Measurements from ENCODE around the gene MBOAT1.

MBOAT1 gene

DNA sequence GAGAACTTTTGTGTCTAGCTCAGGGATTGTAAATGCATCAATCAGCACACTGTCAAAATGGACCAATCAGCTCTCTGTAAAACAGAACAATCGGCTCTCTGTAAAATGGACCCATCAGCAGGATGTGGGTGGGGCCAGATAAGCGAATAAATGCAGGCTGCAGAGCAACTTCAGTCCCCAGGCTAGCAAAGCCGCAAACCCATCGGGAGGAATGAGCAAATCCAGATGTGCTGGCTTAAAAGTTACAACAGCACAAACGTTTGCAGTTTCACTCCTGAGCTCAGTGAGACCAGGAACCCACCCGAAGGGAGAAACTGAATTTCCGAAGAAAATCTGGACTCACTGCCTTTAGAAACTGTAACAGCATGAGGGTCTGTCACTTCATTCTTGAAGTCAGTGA, 21.9 kb upstream of the MBOAT1 start:
- no peak for DNase-seq (ENCODE audit: low read depth in 2 of 2)

DNA sequence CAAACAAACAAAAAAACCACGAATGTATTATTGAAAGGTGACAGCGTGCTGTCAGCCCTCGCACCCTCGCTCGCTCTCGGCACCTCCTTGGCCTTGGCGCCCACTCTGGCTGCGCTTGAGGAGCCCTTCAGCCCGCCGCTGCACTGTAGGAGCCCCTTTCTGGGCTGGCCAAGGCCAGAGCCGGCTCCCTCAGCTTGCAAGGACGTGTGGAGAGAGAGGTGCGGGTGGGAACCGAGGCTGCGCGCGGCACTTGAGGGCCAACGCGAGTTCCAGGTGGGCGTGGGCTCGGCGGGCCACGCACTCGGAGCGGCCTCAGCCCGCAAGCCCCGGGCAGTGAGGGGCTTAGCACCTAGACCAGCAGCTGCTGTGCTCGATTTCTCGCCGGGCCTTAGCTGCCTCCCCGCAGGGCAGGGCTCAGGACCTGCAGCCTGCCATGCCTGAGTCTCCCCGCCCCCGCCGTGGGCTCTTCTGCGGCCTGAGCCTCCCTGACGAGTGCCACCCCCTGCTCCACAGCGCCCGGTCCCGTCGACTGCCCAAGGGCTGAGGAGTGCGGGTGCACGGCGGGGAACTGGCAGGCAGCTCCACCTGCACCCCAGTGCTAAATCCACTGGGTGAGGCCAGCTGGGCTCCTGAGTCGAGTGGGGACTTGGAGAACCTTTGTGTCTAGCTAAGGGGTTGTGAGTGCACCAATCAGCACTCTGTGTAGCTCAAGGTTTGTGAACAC, 20.9 kb upstream of the MBOAT1 start:
- DNase-seq (ENCODE audit: low read depth in 2 of 2) = no peak

DNA sequence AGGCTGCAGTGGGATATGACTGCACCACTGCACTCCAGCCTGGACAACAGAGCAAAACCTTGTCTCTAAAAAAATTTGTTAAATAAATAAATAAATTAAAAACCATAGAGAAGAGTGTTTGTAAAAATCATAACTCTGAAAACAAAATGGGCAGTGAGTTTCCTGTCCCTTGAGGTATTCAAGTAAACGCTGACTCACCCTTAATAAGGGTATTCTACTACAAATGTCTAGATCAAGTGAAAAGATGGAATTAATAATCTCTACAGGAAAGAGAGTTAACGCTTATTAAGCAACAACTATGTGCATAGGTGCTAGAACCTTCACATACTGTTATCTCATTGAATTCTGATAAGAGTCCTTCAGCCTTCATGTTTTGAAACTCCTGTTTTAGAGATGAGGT, 19.9 kb upstream of the MBOAT1 start:
- DNase-seq (ENCODE audit: low read depth in 2 of 2) = no peak

DNA sequence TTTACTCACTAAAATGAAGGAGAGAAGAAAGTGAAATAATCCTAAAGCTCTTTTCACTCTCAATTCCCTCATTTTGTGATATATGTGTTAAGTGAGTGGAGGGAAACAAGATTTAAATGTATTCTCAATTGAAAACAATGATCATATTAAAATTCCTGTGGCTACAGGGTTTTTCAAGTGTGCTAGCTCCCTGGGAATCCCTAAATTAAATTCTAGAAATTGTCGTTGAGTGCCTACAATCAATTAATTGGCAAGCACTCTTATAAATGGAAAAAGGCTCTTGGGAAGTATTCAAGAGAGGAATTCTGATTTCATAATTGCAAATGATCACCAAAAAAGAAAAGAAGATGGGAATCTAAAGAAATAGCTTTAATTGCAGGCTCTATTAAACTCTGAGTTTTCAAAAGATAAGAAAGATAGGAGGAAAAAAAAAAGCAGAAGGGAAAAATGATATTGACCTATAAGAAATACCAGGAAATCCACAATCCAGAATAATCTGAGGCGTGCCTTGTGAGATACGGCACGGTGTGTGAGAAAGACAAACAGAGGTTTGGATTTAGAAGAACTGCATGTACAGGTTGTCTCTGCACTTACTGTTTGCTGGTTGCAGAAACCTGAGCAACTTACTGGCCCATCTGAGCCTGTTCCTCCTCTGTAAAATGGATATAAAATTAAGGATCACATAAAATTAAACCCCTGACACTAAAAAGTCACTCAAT, 18.3 kb upstream of the MBOAT1 start:
- no peak for DNase-seq (ENCODE audit: low read depth in 2 of 2)

DNA sequence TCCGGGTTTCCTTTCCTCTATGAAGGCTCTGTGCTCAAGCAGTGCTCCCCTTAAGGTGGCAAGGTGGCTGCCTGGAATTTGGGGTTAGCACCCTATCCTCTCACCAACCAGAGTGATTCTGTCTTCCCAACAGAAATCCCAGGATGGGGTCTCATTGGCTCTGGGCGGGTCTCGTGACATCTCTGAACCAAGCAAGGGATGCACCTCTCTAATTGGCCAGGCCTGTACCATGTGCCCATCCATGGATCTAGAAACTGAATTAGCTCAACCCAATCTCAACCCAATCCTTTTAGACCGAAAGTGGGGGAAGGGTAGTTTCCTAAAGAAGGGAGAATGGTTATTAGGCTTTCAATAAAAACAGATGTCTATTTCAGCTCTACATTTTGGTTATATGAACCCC, 17.6 kb upstream of the MBOAT1 start:
- DNase-seq (ENCODE audit: low read depth in 2 of 2) = no peak

DNA sequence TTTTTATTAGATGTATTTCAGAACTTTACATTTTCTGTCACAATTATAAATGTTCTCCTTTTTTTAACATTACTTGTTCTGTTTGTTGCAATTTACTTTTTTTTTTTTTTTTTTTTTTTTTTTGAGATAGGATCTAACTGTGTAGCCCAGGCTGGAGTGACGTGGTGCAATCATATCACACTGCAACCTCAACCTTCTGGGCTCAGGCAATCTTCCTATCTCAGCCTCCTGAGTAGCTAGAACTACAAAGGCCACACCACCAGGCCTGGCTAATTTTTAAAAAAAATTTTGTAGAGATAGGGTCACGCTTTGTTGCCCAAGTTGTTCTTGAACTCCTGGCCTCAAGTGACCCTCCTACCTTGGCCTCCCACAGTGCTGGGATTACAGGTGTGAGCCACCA, 15.1 kb upstream of the MBOAT1 start:
- DNase-seq (ENCODE audit: low read depth in 2 of 2) = no peak

DNA sequence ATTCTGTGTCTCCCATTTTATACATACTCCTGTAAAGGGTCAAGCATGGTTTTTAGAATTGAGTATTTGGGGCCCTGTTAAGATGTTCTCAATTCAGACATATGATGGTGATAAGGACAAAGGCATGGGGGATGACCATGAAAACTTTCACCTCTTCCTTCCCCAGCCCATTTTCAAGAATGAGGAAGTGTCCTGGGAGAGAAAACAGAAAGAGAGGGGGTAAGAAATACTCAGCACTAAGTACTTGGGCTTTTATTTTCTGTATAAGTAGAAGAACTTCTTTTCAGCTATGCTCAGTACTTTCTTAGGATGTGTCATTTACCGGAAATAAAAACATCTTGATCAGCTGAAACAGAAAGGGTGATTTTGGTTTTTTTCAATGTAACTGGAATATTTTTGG, 10.9 kb upstream of the MBOAT1 start:
- DNase-seq (ENCODE audit: low read depth in 2 of 2) = no peak

DNA sequence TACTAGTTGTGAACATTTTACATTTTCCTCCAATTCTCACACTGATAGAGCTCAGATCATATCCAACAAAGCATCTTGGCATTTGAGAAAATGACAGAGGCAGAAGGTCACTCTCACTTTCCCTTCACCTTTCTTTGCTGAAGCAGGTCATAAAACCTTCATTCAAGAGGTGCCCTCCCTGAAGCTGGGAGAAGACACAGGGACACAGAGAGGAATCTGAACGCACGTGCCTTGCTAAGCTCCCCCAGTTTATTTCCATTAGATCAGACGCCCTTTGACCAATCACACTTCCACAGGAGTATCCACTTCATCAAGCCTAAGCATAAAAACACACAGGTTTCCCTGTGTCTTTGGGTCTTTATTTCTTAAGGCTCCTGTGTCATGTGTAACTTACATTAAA, 9.2 kb upstream of the MBOAT1 start:
- no peak for DNase-seq (ENCODE audit: low read depth in 2 of 2)

DNA sequence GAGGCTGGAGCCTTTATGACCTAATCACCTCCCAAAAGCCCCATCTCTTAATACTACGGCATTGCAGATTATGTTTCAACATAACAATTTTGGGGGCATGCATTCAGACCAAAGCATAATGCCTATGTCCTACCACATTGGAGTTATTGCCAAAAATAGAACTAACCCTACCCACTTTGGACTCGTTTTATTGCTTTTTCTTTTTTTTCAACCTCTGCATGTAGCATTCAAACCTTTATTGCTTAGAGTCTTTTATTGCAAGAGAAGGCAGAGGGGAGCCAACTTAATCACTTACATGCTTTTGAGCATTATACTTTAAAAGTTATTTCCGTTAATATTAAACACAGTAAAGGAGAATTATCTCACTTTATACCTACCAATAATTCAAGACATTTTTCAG, 8.1 kb upstream of the MBOAT1 start:
- DNase-seq (ENCODE audit: low read depth in 2 of 2) = no peak

DNA sequence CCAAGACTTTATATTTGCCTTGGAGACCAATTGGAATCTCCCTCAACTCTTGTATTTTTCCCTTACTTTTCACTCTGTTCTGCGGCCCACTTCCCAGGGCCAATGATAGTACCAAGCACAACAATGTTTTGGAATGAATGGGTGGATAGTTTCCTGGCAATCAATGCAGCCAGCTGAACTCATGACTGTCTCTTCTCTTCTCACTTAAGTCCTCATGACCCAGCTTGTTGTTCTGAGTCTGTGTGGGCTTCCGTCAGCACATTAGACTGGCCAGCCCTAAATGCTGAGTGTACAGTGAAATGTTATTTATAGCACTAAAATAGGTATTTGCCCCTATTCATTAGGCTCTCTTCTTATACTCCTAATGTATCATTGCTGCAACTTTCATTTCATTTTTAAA, 5.6 kb upstream of the MBOAT1 start:
- DNase-seq (ENCODE audit: low read depth in 2 of 2) = no peak

DNA sequence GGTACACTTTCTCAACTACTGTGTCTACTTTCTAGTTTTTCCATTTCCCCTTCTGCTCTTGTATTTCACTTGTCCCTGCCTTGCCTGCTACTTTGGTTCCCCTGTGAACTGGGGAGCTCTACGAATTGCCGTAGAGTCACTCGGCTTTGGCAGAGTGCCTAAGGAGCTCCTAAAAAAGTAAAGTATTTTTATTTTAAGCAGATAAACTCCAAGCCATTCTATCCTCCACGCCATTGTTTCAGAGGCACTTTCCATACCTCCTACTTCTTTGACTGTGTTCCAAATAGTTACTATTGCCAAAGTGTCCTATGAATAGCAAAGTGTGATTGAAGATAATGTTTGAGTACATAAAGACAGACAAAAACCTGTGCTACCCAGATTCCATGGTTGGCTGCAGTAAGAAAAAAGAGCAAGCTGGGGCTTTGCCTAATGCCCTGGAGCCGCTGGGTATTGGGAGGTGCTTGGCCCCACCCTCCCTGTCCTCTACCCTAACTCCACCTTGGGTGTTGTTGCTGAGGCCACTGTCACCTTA, 5.1 kb upstream of the MBOAT1 start:
- DNase-seq (ENCODE audit: low read depth in 2 of 2) = no peak

DNA sequence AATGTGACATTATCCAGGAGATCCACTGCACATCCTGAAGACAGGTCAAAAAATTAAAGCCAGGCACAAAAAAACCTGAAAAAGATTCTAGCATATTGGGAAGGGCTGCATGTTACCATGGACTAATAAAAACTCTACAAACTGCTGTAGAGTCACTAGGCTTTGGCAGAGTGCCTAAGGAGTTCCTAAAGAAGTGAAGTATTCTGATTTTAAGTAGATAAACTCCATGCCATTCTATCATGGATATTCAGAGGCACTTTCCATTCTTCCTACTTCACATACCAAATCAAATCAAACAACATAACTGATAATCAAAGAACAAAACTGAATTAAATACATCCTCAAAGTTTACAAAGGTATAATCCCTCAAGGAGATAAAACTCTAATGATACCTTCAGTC, 3.0 kb upstream of the MBOAT1 start:
- no peak for DNase-seq (ENCODE audit: low read depth in 2 of 2)

DNA sequence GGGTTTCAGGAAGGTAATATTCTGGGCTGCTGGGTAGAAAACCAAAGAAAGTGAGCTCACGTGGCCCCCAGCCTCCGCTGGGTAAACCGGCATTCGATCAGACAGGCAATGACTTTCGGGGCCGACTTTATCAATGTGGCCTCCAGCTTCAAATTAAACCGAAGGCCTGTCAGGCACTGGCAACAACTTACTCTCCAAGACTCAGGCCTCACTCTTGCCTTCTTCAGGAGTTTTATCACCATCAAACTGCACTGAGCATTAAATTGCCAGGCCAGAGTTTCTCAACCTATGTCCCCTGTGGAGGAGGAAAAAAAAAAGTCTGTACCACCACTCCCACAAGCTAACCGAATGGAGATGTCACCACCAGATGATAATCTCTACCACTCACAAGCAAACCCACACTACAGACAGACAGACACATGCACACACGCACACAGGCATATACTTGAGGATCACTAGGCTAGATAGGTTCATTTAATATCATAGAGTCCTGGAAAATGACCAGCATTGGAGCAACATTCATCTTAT, 1.1 kb upstream of the MBOAT1 start:
- DNase-seq (ENCODE audit: low read depth in 2 of 2) = no peak

DNA sequence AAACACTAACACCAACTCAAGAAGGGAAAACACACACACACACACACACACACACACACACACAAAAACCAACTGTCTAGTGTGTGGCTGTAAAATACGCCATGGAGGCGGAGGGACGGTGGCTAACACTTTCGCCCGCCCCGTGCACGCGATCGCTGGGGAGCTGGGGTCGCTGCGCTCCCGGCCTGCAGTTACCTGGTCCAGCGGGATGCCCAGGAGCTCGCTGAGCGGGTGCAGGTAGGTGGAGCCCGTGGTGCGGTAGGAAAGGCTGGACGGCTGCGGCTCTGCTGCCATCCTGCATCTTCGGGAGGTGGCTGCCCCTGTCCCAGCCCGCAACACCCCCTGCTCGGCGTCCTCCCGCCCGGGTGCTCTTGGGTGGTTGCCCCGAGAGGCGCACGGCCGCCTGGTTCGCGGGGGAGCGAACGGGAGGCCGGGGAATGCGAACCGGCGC, 303 bp downstream of the MBOAT1 start:
- DNase-seq (ENCODE audit: low read depth in 2 of 2) = no peak

DNA sequence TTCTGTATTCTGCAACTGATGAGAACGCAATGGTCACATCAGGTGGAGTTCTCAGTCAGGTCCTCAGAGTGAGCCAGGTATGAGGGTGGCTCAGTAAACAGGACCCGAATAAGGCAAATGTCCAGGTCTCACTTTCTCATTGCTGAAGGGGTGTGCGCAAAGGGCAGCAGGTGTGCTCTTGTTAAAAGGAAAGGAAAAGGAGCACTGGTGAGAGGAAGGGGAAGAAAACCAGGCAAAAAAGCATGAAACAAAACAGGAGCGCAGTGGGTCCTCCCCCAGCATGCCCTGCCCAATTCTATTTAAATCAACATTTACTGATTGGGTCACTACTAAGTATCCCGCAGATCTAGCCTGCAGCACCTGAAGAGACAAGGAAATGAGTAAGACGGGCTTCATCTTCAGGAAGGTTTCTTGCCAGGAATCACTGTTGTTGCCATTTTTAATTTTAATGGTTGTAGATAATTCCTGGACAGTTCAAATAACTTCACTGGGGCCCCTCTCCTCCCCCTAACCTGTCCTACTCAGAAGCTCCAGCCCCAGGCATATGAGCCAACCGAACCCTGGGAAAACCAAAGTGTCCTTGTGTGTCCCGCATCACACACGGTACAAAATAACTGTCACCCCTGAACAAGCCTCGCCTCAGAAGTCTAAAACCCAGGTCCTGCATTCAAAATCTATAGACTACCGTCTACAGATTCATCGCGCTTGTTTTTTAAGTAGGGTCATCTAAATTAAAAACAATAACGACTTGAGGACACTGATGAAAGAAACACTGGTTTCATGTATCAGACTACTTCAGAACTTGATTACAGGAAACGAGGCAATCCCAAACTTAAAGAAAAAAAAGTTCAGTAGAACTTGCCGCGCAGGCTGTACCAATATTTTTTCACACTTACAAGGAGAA, 980 bp downstream of the MBOAT1 start:
- DNase-seq (ENCODE audit: low read depth in 2 of 2) = no peak

DNA sequence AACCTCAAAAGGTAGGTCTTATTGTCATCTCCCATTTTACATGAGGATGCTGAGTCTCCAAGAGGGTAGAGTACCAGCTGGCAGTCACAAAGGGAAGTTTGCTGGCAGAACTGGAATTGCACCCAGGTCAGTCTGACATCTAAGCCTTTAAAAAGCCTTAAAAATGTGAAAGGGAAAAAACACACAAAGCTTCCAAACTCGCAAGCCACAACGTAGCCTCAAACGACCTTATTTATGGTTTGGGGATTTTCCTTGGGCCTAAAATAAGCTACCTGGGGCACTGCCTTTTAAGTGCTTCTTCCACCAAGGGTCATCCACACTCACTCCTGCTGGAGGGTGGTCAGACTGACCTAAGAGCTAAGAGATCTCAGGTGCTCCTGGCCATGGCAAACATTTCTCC, 2.1 kb downstream of the MBOAT1 start:
- DNase-seq (ENCODE audit: low read depth in 2 of 2) = no peak

DNA sequence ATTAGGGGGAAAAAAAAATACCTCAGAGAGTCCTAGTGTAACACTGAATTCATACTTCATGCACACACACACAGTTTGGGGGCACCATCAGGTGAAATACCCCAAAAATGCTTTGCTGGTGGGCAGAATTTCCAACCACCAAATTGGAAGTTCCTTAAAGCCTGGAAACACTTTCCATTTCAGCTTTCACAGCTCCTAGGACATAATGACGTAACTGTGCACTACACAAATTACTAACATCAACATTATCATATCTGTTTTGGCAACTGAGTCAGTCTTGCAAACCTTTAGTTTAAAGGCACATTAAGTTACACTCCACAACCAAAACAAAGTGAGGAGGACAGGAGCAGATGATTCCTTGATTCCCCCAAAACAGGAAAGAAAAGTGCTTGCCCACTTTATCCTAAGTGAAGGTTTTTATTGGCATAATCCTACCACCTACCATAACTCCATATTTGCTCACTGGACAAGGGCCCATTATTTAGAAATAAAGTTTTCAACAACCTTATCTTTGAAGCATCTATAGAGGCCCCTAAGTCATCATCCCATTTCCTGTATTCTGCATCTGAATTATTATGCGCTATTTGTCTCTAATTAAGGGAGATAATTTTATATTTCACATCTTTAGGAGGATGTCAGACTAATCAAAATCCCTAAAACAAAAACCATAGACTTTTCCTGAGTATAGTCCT, 3.4 kb downstream of the MBOAT1 start:
- no peak for DNase-seq (ENCODE audit: low read depth in 2 of 2)

DNA sequence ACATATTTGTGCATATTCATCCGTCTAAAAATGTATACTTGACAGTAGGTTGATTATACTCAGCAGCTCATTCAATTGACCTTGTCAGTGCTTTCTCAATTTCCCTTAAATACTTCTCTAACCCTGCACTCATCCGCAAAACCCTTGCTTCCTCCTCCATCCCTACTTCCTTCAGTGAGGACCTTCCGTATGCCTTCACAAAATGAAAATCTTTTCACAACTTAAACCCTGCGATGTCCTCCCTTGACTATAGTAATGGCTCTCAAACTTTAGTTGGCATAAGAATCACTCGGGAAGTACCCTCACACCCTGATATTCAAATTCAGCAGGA, 5.2 kb downstream of the MBOAT1 start:
- no peak for DNase-seq (ENCODE audit: low read depth in 2 of 2)

DNA sequence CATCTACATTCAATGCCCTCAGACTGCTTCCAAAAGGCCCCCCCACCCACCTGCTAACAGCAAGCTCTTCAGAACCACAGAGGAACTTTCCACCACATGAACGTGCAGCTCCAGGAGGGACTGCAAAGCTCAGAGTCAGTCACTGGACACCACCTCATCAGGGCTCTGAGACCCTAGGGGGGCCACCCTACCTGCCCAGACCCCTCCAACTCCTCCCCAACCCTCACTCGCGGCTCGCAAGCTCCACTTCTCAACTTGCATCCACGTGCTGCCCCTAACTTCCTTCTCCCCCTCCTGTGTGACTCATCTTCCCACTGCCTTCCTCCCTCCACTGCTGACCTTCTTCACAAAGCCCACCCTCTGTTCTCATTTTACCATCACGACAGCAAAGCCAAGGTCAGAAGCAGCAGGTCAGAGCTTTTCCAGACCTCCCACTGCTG, 6.5 kb downstream of the MBOAT1 start:
- no peak for DNase-seq (ENCODE audit: low read depth in 2 of 2)

DNA sequence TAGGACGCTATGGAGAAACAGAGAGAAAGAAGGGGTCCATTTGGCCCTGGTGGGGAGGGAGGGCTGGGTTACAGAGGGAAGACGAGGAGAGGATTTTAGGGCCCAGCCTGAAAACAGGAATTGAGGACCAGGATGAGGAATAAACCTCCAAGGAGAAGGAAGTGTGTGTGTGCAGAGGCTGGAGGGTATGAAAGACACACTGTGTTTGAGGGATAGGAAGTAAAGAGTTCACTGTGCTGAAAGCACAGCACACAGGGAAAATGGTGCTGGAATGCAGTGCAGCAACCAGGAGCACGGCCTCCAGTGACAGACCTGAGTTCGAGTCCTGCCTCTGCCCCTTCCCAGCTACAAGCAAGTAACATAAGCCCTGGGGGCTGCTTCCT, 7.8 kb downstream of the MBOAT1 start:
- no peak for DNase-seq (ENCODE audit: low read depth in 2 of 2)

All from activated CD8-positive, alpha-beta memory T cell treated with anti-CD3 and anti-CD28 coated beads for 4 hours (primary cell).